IPS DF 4.7 (cell line): ENCODE results near the gene NCKIPSD.
"Not testable (repeated sequence)": the region's sequence is repeated elsewhere in the genome, so short reads cannot be mapped to it uniquely, and the experiment has no call there.

Experiments
- DNase-seq: peaks from one replicate; pipeline ENCODE4 v3.0.0-alpha.2; 2013; ENCODE audit warnings: low spot score; ENCODE audit errors: extremely low read depth

NCKIPSD gene

GRCh38 chr3:48685603-48686511, at the start of gene NCKIPSD:
Gene NCKIPSD (minus strand): TSS chr3:48685915. CDS start chr3:48685807, 108 bp downstream.
- DNase-seq = no peak

GRCh38 chr3:48735075-48735767, 49.5 kb upstream of the NCKIPSD start:
- not testable (repeated sequence) for DNase-seq

GRCh38 chr3:48734541-48734940, 48.8 kb upstream of the NCKIPSD start:
- DNase-seq = not testable (repeated sequence)

DNA sequence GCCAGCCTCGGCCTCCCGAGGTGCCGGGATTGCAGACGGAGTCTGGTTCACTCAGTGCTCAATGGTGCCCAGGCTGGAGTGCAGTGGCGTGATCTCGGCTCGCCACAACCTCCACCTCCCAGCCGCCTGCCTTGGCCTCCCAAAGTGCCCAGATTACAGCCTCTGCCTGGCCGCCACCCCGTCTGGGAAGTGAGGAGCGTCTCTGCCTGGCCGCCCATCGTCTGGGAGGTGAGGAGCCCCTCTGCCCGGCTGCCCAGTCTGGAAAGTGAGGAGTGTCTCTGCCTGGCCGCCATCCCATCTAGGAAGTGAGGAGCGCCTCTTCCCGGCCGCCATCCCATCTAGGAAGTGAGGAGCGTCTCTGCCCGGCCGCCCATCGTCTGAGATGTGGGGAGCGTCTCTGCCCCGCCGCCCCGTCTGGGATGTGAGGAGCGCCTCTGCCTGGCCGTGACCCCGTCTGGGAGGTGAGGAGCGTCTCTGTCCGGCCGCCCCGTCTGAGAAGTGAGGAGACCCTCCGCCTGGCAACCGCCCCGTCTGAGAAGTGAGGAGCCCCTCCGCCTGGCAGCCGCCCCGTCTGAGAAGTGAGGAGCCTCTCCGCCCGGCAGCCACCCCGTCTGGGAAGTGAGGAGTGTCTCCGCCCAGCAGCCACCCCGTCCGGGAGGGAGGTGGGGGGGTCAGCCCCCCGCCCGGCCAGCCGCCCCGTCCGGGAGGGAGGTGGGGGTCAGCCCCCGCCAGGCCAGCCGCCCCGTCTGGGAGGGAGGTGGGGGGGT, 48.2 kb upstream of the NCKIPSD start:
- DNase-seq = not testable (repeated sequence)

DNA sequence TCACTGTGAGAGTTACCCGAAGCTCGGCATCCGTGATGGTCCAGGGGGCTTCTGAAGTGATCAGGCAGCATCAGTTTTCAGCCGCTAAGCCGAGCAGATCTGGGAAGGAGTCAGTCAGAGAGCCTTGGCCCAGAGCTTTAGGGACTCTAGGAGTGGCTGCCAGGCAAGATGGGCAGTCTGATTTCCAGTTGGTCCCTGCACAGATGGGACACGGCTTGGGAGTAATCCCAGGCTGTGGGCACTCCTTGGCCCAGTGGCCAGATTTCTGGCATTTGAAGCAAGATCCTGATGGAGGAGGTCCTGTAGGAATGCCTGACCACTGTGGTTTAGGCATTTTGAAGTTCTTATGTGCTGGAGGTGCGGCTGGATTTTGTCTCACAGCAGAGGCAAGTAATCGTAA, 41.8 kb upstream of the NCKIPSD start:
- DNase-seq = no peak

GRCh38 chr3:48725185-48725855, 39.6 kb upstream of the NCKIPSD start:
- not testable (repeated sequence) for DNase-seq

GRCh38 chr3:48723725-48724124, 38.0 kb upstream of the NCKIPSD start:
- DNase-seq = no peak

DNA sequence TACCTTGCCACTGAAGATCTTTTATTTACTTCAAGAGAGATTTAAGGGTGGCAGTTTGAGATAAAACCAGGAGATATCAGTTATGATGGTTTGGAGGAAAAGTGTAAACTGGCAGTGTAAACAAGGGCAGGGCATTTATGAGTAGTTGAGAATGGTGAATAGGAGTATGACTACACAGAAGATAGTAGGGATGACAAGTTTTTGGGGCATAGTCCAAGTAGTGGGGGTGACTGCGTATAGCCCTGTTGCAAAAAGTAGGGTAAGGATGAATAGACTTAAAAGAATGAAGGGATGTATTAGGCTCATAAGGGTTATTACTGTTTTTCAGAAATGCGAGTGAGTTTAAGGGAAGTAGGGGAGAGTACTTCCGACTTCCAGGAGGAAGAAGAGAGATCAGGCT, 37.6 kb upstream of the NCKIPSD start:
- not testable (repeated sequence) for DNase-seq

DNA sequence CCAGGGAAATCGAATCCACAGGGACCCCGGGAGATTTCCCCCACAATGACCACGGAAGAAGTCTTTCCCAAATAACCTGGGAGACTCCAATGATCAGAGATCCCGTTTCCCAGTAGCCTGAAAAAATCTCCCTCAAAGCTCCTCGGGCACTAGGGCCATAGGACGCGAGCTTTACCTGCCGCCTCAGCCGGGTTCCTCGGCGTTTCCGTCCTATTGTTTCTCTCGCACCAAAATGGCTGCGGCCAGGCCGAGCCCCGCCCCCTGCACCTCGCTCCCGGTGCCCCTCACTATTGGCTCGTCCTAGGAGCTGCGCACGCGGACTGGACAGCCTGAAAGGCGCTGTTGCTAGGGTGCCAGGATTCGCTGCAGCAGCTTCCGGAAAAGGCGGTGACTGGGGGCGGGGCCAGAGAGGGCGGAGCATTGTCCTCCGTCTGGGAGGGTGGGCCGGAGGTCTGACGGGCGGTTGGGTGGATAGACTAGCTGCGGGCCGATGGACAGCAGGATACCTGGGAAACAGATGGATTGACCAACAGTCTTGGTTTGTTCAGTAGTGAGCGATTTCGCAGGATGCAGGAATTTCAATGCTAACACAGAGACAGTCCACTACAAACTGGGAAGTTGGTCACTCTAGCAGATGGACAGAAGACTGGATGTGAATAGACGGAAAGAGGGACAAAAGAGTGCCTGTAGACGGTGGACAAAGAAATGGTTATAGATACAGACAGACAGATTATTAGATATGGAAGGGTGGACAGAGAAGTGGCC, 31.4 kb upstream of the NCKIPSD start, which contains the start of gene IP6K2:
Gene IP6K2 (minus strand): TSS at position 240 of the 765 bp plus-strand sequence. CDS start 21,930 bp downstream, outside the sequence.
- peak; percentile 94 for DNase-seq

- no peak for DNase-seq
Observed at GRCh38 chr3:48716508-48716981, 30.8 kb upstream of the NCKIPSD start.

- no peak for DNase-seq
Observed at GRCh38 chr3:48715174-48715800, 29.6 kb upstream of the NCKIPSD start.

GRCh38 chr3:48711727-48712126, 26.0 kb upstream of the NCKIPSD start:
- no peak for DNase-seq

DNA sequence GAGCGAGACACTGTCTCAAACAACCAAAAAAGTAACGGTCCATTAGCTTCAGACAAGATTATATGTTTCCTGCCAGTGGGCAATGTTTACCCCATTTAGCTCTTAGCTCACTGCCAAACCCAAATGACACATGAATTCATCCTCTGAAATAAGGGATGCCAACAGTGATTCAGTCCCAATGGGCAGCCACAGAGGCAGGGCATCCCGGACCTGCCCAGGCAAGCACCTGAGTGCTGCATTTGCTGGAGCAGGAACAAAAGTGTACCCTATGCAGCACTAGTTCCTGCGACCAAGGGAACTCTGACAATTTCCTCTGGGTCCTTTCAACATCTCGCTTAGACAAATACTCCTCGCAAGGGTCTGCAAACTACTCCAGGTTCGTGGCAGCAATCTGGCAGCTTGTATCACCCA, 23.3 kb upstream of the NCKIPSD start:
- no peak for DNase-seq

- DNase-seq = no peak
Observed at GRCh38 chr3:48708481-48708889, 22.8 kb upstream of the NCKIPSD start.

GRCh38 chr3:48707157-48707556, 21.4 kb upstream of the NCKIPSD start:
- no peak for DNase-seq

- DNase-seq = no peak
Observed at GRCh38 chr3:48702320-48702920, 16.7 kb upstream of the NCKIPSD start.

- DNase-seq = no peak
Observed at GRCh38 chr3:48700731-48701405, 15.2 kb upstream of the NCKIPSD start.

GRCh38 chr3:48698891-48699290, 13.2 kb upstream of the NCKIPSD start:
- DNase-seq = no peak

DNA sequence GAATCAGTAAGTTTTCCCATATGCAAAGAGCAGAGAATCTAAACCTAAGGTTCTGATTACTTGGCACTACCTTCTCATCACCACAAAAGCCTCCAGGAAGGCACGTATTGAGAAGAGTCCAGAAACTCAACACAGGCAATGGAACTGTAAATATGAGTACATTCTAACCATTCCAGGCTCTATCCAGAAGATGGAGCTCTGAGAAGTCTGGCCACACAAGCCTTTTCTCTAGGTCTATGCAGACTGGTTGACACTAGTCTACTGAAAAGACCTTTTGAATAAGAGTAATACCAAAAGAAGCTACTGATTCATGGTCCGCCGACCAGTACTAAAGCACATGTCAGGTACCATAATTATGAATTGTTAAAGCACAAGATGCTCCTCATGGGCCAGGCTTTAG, 12.2 kb upstream of the NCKIPSD start:
- DNase-seq = no peak
